ENCODE results near the gene SEC62.

DNA sequence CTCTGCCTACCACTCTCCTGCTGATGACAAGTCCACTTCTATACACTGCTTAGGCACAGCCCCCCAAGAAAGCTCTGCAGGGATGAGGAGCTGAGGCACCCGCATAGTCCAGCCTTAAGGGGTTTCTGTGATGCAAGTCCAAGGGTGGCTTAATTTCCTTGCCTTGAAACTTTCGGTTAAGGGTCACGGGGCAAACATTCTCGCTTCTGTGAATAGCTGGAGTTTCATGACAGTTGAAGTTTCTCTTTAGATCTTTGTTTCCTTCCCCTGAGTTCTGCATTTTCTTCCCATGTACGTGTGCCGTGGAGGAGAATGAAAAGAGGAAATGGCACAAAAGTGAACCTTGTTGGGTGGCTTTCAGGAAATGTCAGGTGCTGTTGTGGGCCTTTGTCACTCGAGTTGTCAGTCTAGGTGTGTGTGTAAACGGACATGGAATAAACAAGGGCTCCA lies 78.2 kb downstream of the SEC62 start:
- TF ChIP-seq, protein P1, sequence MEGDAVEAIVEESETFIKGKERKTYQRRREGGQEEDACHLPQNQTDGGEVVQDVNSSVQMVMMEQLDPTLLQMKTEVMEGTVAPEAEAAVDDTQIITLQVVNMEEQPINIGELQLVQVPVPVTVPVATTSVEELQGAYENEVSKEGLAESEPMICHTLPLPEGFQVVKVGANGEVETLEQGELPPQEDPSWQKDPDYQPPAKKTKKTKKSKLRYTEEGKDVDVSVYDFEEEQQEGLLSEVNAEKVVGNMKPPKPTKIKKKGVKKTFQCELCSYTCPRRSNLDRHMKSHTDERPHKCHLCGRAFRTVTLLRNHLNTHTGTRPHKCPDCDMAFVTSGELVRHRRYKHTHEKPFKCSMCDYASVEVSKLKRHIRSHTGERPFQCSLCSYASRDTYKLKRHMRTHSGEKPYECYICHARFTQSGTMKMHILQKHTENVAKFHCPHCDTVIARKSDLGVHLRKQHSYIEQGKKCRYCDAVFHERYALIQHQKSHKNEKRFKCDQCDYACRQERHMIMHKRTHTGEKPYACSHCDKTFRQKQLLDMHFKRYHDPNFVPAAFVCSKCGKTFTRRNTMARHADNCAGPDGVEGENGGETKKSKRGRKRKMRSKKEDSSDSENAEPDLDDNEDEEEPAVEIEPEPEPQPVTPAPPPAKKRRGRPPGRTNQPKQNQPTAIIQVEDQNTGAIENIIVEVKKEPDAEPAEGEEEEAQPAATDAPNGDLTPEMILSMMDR (IDR thresholded peaks at IDR 0.05), result no peak
- TF ChIP-seq POLR2AphosphoS5 (IDR thresholded peaks at IDR 0.05) (no peak), EP300 (IDR thresholded peaks at IDR 0.05) (no peak)
